Activated CD8-positive, alpha-beta memory T cell treated with anti-CD3 and anti-CD28 coated beads for 48 hours (primary cell): ENCODE data around the gene TSR1.
"Not testable (repeated sequence)": the region's sequence is repeated elsewhere in the genome, so short reads cannot be mapped to it uniquely, and the experiment has no call there.

Source experiments
- DNase-seq, 3 experiments: peaks; one replicate each; pipeline ENCODE4 v3.0.0-alpha.2; 2020; ENCODE audit warnings: low read depth in 2 of 3, low spot score in 2 of 3

TSR1 gene

DNA sequence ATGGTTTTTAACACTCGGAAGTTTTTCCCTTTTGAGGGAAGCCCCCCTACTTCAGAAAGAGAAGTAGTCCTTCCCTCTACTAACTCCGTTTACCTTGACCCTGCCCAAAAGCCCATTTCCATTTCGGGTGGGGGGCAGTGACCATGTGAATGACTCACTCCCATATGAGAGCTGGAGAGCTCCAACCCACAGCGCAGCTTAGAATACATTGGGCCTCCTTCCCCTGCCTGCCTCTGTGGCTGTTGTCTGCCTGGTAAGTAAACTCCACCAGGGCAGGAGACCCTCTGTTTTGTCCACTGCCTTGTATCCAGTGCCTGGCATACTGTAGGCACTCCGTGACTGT lies 2.0 kb upstream of the TSR1 start:
- no peak for DNase-seq

DNA sequence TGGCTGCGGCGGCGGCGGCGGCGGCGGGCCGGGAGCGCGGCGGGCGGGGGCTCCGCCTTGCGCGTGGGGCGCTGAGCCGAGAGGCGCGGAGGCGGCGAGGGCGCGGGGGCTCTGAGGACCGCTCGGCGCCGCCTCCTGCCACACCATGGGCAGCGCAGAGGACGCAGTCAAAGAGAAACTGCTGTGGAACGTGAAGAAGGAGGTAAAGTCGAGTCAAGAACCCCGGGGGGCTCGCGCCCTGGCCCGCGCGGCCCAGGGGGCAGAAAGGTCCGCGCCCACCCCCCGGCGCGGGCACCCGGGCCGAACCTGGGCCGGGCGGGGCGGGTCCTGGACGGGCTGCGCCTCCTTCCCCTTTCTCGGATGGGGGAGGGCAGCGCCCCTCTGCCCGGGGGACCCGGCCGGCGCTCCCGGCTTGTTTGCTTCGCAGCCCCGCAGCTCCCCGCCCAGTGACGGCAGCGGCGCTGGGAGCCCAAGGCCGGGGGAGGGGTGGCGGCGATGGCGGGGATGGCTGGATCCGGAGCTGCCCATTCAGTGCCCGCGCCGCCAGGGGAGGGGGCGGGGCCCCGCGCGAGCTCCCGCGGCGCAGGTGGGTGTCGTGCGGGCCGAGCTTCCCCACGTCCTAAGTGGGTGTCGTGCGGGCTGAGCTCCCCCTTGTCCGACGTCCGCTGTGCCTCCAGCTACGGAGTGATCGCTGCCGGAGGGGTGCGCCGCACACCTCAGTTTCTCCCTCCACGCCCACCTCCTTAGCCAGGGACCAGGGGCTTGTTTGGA lies 1.5 kb upstream of the TSR1 start:
- peak in 2 of 3 experiments; percentile 23 to 37 for DNase-seq

DNA sequence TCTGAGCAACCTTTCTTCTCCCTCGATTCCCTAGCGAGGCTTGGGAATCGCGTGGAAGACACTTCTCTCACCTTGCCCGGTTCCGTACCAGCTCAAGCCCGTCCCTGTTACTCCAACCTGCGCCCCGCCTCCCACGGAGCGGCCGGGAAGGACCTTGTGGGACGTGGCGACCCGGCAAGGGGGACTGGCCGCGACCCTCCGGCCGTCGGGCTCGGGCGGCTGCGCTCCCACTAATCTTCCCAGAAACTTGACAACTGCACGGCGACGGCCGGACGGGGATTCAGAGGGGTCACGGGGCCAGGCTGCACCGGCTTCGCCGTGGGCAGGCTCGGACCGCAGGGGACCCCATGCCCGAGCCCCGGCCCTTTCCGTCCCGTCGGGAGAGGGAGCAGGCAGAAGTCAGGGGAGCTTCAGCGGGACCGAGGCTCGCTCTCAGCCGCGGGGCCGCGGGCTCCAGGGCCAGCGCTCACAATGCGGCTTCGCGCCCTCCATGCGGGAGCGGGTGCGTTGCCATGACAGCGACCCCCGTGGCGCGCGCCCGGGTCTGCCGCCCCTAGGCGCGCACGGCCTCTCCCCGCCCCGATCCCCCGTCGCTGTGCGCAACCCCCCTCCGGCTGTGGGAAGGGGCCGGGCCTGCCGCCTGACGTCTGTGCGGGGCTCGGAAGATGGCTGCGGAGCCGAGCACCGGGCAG lies 741 bp upstream of the TSR1 start, which contains the start of gene SGSM2:
Gene SGSM2, plus strand, starts transcription at position 650 of the 692 bp plus-strand sequence. CDS start 188 bp downstream, outside the sequence.
- peak in 2 of 3 experiments; percentile 40 to 41 for DNase-seq

DNA sequence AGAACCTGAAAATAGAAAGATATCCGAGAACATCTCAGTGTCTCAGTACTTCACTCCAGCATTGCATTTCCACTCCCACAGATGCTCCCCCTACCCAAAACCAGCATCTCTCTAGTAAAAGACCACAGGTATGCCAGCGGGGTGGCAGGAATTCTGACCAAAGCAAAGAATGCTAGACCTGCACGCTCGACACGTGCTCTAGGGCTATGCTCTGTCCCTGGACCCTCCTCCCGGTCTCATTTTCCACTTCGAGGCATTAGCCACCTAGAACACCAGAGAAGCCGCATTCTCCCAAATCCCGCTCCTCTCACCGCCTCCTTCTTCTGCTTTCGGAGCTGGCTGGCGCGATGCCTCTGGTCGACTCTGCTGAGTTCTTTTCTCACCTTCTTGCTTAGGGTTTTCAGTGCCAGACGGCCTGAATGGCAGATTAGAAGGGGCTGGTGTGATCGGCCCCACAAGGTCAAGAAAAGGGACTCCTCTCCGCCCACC lies 487 bp downstream of the TSR1 start:
- DNase-seq: no peak

DNA sequence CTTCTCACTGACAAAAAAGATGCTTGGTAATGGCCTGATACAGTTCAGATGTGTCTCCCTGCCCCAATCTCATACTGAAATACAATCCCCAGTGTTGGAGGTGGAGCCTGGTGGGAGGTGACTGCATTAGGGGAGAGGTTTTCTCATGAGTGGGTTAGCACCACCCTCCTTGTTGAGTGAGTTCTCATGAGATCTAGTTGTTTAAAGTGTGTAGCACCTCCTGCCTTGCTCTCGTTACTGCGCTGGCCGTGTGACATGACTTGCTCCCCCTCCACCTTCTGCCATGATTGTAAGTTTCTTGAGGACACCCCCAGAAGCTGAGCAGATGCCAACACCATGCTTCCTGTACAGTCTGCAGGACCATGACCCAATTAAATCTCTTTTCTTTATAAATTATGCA lies 5.0 kb downstream of the TSR1 start:
- DNase-seq: no peak

DNA sequence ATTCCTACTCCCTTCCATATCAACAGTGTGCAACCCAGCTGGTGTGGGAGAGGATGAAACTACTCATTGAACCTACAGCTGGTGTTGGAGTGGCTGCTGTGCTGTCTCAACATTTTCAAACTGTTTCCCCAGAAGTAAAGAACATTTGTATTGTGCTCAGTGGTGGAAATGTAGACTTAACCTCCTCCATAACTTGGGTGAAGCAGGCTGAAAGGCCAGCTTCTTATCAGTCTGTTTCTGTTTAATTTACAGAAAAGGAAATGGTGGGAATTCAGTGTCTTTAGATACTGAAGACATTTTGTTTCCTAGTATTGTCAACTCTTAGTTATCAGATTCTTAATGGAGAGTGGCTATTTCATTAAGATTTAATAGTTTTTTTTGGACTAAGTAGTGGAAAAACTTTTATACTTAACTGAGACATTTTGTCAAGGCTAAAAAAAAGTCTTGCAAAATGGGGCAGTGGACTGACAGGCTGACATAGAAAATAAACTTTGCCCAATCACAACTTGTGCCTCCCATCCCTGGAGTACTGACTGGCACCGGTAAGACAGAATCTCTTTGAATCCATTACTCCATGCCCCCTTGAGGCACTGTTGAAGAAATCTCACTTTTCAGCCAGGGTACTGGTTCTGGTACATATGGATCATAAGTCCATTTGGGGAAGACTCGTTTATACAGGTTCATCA lies 12.5 kb downstream of the TSR1 start:
- DNase-seq: no peak

DNA sequence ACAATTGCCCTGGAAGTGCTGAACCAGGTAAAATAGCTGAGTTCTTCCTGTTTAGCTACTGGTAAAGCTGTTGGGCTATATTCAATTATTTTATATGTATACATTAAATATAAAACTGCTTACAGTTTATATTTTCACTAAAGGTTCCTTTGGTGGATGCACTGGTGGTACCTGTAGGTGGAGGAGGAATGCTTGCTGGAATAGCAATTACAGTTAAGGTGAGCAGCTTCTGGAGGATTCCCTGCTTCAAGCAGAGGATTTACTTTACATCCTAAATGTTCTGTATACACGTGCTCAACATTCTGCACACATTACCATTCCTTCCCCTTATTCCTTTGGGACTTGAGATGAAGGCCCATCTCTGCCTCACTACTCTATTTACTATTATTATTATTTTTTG lies 14.9 kb downstream of the TSR1 start:
- DNase-seq: no peak

DNA sequence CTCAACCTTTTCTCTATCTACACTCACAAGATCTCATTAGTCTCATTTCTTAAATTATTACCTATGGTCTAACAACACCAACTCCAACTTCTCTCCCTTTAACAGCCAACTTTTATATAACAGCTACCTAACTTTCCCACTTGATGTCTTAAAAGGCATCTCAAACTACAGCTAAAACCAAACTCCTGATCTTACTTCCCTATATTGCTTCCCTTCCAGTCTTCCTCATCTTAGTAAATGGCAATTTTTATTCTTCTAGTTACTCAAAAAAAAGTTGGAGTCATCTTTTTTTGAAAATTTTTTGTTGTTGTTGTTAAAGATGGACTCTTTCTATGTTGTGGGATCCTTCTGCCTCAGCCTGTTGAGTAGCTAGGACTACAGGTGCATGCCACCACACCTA lies 17.2 kb downstream of the TSR1 start:
- DNase-seq: no peak

DNA sequence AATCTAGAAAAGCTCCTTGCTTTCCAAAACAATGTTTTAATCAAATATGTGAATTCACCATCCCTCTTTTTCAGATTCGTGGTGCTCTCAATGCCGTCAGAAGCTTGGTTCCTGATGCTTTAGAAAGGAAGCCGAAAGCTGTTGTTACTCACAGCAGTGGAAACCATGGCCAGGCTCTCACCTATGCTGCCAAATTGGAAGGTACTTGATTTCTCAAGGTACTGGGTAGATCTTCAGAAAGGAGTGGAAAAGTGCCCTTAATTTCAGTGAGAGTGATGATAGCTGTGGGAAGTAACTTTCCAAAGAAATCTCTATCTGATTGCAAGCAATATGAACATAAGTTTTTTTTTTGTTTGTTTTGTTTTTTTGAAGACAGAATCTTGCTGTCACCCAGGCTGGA lies 18.5 kb downstream of the TSR1 start:
- DNase-seq: no peak

DNA sequence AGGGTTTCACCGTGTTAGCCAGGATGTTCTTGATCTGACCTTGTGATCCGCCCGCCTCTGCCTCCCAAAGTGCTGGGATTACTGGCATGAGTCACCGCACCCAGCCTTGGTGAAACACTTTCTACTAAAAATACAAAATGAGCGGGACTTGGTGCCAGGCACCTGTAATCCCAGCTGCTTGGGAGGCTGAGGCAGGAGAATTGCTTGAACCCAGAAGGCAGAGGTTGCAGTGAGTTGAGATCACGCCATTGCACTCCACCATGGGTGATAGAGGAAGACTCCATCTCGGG lies 19.4 kb downstream of the TSR1 start:
- not testable (repeated sequence) for DNase-seq

DNA sequence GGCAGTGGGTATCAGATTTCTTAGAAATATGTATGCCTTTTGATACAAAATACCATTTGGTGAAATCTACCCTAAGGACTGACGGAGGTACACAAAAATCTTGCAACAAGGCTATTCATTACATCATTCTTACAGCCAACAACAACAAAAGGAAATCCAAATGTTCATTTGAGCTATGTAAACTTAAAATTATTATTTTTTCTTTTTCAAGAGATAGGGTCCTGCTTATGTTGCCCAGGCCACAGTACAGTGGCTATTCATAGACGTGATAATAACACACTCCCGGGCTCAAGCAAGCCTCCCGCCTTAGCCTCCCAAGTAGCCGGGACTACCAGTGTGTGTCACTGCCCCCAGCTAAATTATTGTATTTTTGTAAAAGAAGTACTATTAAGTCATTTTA lies 23.5 kb downstream of the TSR1 start:
- DNase-seq: no peak

DNA sequence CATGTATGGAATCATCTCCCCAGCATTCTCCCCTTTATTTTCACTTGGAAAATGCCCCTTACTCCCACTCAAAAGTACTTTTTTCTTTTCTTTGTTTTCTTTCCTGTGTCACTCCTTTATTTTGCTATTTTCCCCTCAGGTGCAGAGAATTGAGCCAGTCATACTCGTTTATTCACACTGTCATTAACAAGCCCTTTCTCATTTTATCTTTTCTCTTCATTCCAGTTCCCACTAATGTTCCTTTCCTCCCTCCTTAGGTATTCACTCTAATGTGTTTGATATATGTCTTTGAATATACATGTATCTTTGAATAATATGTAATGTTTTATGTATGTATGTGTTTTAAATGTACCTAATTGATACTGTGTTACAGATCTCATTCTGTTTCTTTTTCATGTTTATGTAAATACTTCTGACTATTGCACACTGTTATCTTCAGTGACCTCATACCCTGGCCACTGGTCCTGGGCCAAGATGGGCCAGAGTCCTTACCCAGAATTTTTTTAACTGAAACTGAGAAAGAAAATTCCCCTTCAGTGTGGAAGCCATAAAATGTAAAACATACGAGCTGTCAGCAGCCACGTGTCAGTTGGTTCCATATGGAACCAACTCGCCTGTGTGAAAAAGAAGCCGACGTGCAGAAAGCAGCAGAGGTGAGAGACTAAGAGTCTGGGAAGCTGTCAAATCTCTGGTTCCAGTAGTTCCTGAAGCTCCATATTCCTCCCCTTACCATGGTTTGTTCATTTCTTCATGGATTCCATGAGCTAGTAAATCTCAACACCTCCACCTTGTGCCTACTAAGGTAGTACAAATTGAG lies 26.7 kb downstream of the TSR1 start:
- DNase-seq: no peak

DNA sequence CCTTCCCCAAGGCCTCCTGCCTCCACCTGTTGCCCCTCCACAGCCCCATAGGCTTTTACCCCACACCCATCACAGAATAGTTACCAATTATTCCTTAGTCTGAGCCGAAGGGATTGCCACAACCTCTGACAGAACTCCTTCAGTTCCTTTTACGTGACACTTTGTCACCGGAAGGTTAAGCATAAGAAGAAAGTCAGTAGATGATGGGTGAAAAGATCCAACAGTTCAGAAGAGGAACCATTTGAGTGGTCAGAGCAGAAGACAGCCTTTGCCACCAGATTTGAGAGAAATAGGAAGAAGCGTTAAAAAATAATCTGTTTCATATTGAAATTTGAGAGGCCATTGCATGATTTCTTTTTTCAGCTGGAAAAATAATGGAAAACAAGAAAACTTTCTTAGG lies 31.3 kb downstream of the TSR1 start:
- no peak for DNase-seq

DNA sequence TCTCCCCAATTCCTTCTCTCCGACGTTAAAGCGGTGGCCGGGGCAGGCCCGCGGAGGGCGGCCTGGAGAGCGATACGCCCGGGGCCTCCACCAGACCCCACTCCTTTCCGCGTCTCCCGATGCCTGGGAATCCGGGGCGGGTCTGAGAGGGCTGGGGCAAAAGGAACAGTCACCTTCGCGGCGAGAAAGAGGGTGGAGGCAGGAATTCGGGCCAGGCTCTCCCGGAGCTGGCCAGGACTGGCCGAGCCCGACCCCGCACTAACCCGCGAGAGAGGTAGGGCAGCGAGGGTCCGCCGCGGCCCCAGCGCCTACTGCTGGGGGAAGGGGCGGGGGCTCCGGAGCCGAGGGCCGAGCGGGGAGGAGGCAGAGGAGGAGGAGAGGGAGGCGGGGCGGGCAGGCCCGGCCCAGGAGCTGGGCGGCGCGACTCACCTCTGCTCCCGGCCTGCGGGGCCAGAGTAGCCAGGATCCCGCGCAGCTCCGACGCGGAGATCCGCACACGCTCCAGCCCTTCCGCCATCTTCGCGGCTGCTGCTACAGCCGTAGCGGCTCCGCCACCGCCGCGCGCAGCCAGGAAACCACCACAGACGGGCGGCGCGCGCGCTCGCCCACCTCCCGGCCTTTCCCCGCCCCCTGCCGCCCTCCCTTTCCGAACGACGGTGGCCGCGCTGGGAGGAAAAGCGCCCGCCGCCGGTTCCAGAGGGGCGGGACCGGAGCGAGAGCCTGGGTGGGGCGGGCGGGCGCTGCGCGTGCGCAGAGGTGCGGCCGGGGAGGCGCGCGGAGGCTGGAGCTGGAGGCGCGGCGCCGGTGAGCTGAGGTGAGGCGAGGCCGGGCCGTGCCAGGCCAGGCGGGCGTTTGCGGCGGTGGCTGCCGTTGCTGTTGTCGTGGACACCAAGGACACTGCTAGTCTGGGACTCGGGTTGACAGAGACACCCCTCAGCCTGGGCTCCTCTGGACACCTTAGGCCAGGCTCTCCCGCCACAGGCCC lies 32.8 kb downstream of the TSR1 start, which contains the start of the genes SMG6 and SRR:
Gene SMG6, minus strand, starts transcription at position 582 of the 985 bp plus-strand sequence. Its CDS starts 65 bp downstream, at position 517.
Gene SRR, plus strand, starts transcription at position 747 of the 985 bp plus-strand sequence. CDS start 11,611 bp downstream, outside the sequence.
- peak; percentile 87 to 94 (median 89) for DNase-seq

DNA sequence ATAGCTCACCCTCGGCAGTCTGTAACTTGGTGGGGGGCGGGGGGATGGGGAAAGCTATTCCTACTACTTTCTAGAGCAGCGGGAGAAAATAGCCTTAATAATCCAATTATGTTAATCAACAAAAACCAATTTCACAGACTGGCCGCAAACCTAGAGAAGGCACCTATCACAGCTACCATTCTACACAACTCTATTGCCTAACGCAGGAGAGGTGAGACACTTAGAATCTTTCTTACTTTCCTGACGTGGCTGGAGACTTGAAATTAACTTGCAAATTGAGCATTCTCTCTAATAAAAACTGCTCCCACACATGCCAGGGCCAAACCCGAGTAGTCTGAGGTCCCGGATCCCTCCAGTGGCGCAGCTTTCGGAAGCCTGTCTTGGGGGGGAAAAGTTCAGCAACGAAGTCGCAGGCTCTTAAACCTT lies 33.5 kb downstream of the TSR1 start:
- no peak for DNase-seq

DNA sequence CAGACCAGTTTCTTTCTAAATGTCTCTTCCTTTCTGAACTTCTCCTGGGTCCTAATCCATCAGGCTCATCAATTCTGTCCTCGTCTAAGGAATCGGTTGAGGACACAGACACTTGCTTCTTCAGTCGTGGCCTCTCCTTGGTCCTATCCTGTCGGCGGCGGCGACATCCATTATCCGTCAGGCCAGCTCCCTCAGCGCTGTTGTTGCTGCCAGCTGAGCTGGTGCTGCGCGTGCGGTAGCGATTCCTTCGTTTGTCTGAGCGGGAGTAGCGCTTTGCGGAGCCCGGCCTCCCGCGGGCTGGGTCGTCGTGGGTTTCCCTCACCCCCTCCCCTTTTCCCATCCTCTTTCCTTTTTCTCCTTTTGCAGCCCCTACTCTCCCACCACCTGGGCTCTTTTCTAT lies 36.5 kb downstream of the TSR1 start:
- DNase-seq: no peak

DNA sequence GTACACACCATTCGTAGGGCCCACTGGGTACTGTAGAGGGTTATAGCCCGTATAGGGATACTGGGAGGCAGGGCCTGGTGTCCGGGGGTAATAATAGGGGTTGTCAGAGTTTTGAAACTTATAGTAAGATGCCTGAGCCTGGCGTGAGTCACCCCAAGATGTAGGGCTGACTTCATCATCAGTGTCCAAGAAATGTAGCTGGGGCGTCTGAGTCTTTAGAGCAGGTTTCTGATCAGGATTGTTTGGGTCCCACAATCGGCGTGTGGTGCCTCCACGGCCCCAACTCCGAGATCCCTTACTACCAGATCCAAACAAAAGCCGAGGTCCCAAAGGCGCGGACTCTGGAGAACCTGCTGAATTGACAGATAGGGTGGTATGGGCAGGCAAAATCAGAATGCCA lies 37.1 kb downstream of the TSR1 start:
- no peak for DNase-seq

DNA sequence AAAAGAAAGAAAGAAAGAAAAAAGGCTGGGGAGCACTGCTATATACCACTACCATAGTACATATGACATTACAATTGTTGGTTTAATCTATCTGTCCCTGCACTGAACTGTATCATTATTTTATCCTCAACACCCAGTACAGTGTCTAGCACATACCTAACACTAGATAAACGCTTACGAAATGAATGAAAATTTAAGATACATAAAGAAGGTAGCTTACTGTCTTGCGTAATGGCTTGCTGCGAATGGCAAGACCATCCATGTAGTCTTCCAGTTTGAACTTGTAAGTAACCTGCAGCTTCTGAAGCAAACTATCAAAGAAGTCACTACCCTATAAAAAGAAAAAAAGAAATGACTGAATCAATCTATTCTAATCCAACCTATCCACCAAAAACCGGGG lies 39.2 kb downstream of the TSR1 start:
- no peak for DNase-seq

DNA sequence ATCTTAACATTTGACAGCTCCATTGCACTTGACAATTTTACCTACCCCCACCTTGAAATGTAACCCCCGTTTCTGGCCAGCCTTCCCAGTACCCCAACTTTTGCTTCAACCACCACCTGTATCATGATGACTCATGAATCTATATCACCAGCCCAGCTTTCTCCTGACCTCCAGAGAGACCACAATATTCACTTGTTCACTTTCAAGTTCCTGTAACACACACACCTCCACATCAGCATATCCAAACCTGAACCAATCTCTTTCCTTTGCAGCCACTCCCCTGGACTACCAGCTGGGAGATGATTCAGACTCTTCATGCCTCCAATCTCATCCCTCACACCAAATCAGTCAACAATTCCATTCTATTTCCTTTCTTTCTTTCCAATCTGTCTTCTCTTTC lies 40.7 kb downstream of the TSR1 start:
- no peak for DNase-seq

DNA sequence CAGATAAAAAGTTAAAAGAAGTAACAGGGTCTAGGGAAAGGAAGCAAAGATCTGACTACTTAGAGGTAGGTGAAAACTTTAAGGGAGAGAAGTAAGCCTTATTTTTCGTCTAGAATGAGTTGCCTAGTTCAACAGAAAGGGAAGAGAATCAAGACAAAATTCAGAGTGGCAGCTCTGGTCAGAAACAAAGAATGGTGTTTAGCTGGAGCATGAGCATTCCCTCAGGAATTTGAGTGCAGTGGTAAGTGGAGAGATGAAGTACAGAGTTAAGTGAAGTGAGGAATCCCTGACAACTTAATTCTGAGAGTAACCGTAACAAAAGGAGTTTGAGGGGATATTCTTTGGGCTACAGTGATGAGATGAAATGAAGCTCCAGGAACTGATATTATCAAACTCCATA lies 44.2 kb downstream of the TSR1 start:
- no peak for DNase-seq
